Omental fat pad (tissue), 4 donors: ENCODE measurements around the gene SRGAP3. TPM values are rescaled to one million over a fixed set of nuclear protein-coding genes. Genes with fewer than 3 reads are reported as not detected.

Experiments used
- ATAC-seq: fragments of 150-250 bp; one replicate; pipeline ENCODE4 v1.9.1; 2016; ENCODE audit warnings: mild to moderate bottlenecking, moderate library complexity; ENCODE audit not compliant: low FRiP score
- DNase-seq: peaks from one replicate; pipeline ENCODE4 v3.0.0-alpha.2; 2019; ENCODE audit warnings: low spot score
- CTCF ChIP-seq, 3 donors: fragments of 450-650 bp; IDR thresholded peaks; one replicate each; pipeline ENCODE4 v1.5.1; 2016 to 2017; ENCODE audit warnings: antibody characterized with exemption in 3 of 3, mild to moderate bottlenecking in 3 of 3, moderate library complexity in 2 of 3
- total RNA-seq, 4 donors: library from RNA; depleted of rRNA; stranded (reverse); fragments of >200 nt; gene quantifications; one replicate each; pipeline ENCODE4 v1.1.0, GENCODE V29; 2016

The SRGAP3 gene
- total RNA-seq, 4 donors from 2014 or later = 3.0 to 5.3 (median 3.6) TPM

GRCh38 chr3:9204253-9204992 lies 45.0 kb downstream of the SRGAP3 start:
- DNase-seq (no peak), ATAC-seq (no peak)
- no peak for TF ChIP-seq CTCF (IDR thresholded peaks at IDR 0.05)

- no peak for TF ChIP-seq CTCF (IDR thresholded peaks at IDR 0.05)
- ATAC-seq (no peak), DNase-seq (no peak)
Measured at GRCh38 chr3:9203317-9203716, 46.1 kb downstream of the SRGAP3 start.

- no peak for TF ChIP-seq CTCF (IDR thresholded peaks at IDR 0.05)
- ATAC-seq (no peak), DNase-seq (no peak)
Measured at GRCh38 chr3:9202546-9202945, 46.9 kb downstream of the SRGAP3 start.

GRCh38 chr3:9201955-9202354 lies 47.5 kb downstream of the SRGAP3 start:
- ATAC-seq (no peak), DNase-seq (no peak)
- no peak for TF ChIP-seq CTCF (IDR thresholded peaks at IDR 0.05)

GRCh38 chr3:9201266-9201665 lies 48.2 kb downstream of the SRGAP3 start:
- ATAC-seq (no peak), DNase-seq (no peak)
- TF ChIP-seq CTCF (IDR thresholded peaks at IDR 0.05) = no peak

GRCh38 chr3:9199775-9200174 lies 49.7 kb downstream of the SRGAP3 start:
- no peak for ATAC-seq
- TF ChIP-seq CTCF (IDR thresholded peaks at IDR 0.05) = no peak
- DNase-seq = no peak

GRCh38 chr3:9198899-9199335 lies 50.5 kb downstream of the SRGAP3 start:
- ATAC-seq (no peak), DNase-seq (no peak)
- TF ChIP-seq CTCF (IDR thresholded peaks at IDR 0.05) = no peak
